Lung (tissue), 12 donors: ENCODE measurements around the gene FGR. TPM values are rescaled to one million over a fixed set of nuclear protein-coding genes. Genes with fewer than 3 reads are reported as not detected.
A peak's percentile ranks its signal among the peaks of the same experiment; 100 is the strongest.

Source experiments
- ATAC-seq: fragments of 200-7000 bp; cut with Tn5 transposase; one replicate; pipeline ENCODE4 v1.9.1; 2020; ENCODE audit warnings: moderate number of reproducible peaks; ENCODE audit not compliant: insufficient read depth, low FRiP score
- DNase-seq, 3 donors: peaks; one replicate each; pipeline ENCODE4 v3.0.0-alpha.2; 2013 to 2017
- H3K27ac ChIP-seq, 2 donors: one replicate each; pipeline ENCODE4 v1.5.1; 2013; ENCODE audit warnings: mild to moderate bottlenecking in 2 of 2, moderate library complexity in 2 of 2, control low read depth in 1 of 2, inconsistent platforms in 1 of 2, low read depth in 1 of 2, low read length in 1 of 2
- H3K27me3 ChIP-seq, 3 donors: one replicate each; pipeline ENCODE4 v1.5.1; 2013; ENCODE audit warnings: low read length in 2 of 3; ENCODE audit not compliant: control insufficient read depth in 3 of 3, insufficient read depth in 3 of 3
- H3K36me3 ChIP-seq, 4 donors: one replicate each; pipeline ENCODE4 v1.5.1; 2013; ENCODE audit warnings: low read length in 4 of 4, mild to moderate bottlenecking in 1 of 4, moderate library complexity in 1 of 4; ENCODE audit not compliant: control insufficient read depth in 4 of 4, insufficient read depth in 4 of 4
- H3K4me1 ChIP-seq, 5 donors: one replicate each; pipeline ENCODE4 v1.5.1; 2013; ENCODE audit warnings: low read length in 5 of 5, mild to moderate bottlenecking in 2 of 5, moderate library complexity in 1 of 5; ENCODE audit not compliant: control insufficient read depth in 5 of 5, insufficient read depth in 5 of 5
- H3K4me3 ChIP-seq: one replicate; pipeline ENCODE4 v1.5.1; 2013; ENCODE audit warnings: mild to moderate bottlenecking, control low read depth, moderate library complexity
- H3K9ac ChIP-seq, 2 donors: one replicate each; pipeline ENCODE4 v1.5.1; 2013; ENCODE audit warnings: low read length in 2 of 2, control low read depth in 1 of 2; ENCODE audit not compliant: insufficient read depth in 1 of 2
- H3K9me3 ChIP-seq, 4 donors: one replicate each; pipeline ENCODE4 v1.5.1; 2013; ENCODE audit warnings: low read length in 3 of 4, mild to moderate bottlenecking in 1 of 4, moderate library complexity in 1 of 4; ENCODE audit not compliant: control insufficient read depth in 4 of 4, insufficient read depth in 3 of 4
- WGBS, 2 donors: extraction: QIAGEN DNeasy Blood & Tissue Kit; methylation state at CpG; one replicate each; pipeline ENCODE4 v1.1.7; 2013; 5-methylcytosine and 5-hydroxymethylcytosine counted together
- polyA plus RNA-seq, 2 donors: library from polyadenylated mRNA; stranded (reverse); fragments of 200-250 nt; gene quantifications; one replicate each; pipeline ENCODE4 v1.2.1, GENCODE V29; 2013
- total RNA-seq, 2 donors: library from RNA; depleted of rRNA in 1 of 2; stranded (reverse); fragments of >200 nt in 1 of 2; gene quantifications; one replicate each; pipeline ENCODE4 v1.2.1, GENCODE V29; 2014 to 2021
- TF ChIP-seq, protein P1 (sequence below): IDR thresholded peaks from 2 replicates; pipeline ENCODE4 v1.5.1; 2012; ENCODE audit warnings: mild to moderate bottlenecking; ENCODE audit errors: control extremely low read depth, extremely low read depth
- donor health status: control.
- donor health status: control.
- donor health status: Bipolar disorder and iron deficiency.
- donor health status: healthy.
- donor health status: DM: yes; HTN: yes; CAD: no.

Gene FGR
- total and polyA plus RNA-seq, 4 donors = 26.6 to 403 (median 111) TPM

GRCh38 chr1:27617420-27617819 lies 17.6 kb downstream of the FGR start:
- ATAC-seq (no peak), DNase-seq (no peak)
- Histone ChIP-seq H3K4me3 (no peak overlapping the region), H3K27ac (no peak overlapping the region), H3K9ac (no peak overlapping the region), H3K27me3 (no peaks in the 10 kb centered on the region), H3K4me1 (peaks cover 0 to 12% (median 0%) of the 10 kb centered on the region in 5 donors), H3K36me3 (peaks cover 0 to 14% (median 0%) of the 10 kb centered on the region in 4 donors), H3K9me3 (peaks cover 0 to 2% (median 0%) of the 10 kb centered on the region in 4 donors)
- 88 to 98% methylated on average over 2 of the region's 2 CpGs for WGBS, 2 donors
- TF ChIP-seq, protein P1, sequence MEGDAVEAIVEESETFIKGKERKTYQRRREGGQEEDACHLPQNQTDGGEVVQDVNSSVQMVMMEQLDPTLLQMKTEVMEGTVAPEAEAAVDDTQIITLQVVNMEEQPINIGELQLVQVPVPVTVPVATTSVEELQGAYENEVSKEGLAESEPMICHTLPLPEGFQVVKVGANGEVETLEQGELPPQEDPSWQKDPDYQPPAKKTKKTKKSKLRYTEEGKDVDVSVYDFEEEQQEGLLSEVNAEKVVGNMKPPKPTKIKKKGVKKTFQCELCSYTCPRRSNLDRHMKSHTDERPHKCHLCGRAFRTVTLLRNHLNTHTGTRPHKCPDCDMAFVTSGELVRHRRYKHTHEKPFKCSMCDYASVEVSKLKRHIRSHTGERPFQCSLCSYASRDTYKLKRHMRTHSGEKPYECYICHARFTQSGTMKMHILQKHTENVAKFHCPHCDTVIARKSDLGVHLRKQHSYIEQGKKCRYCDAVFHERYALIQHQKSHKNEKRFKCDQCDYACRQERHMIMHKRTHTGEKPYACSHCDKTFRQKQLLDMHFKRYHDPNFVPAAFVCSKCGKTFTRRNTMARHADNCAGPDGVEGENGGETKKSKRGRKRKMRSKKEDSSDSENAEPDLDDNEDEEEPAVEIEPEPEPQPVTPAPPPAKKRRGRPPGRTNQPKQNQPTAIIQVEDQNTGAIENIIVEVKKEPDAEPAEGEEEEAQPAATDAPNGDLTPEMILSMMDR = no peak

- peaks cover 0 to 14% (median 0%) of the 10 kb centered on the region in 4 donors for H3K36me3 ChIP-seq
- no peak for ATAC-seq
- peaks cover 0 to 2% (median 0%) of the 10 kb centered on the region in 4 donors for H3K9me3 ChIP-seq
- H3K4me1 ChIP-seq = peaks cover 0 to 9% (median 0%) of the 10 kb centered on the region in 5 donors
- TF ChIP-seq, protein P1 = no peak
- WGBS, 2 donors = 97 to 98% methylated on average over 2 of the region's 2 CpGs
- no peaks in the 10 kb centered on the region for H3K27me3 ChIP-seq
- no peak for DNase-seq
- no peak overlapping the region for H3K27ac ChIP-seq
- no peak overlapping the region for H3K9ac ChIP-seq
- H3K4me3 ChIP-seq = no peak overlapping the region
Observed at GRCh38 chr1:27616441-27616840, 18.5 kb downstream of the FGR start.

DNA sequence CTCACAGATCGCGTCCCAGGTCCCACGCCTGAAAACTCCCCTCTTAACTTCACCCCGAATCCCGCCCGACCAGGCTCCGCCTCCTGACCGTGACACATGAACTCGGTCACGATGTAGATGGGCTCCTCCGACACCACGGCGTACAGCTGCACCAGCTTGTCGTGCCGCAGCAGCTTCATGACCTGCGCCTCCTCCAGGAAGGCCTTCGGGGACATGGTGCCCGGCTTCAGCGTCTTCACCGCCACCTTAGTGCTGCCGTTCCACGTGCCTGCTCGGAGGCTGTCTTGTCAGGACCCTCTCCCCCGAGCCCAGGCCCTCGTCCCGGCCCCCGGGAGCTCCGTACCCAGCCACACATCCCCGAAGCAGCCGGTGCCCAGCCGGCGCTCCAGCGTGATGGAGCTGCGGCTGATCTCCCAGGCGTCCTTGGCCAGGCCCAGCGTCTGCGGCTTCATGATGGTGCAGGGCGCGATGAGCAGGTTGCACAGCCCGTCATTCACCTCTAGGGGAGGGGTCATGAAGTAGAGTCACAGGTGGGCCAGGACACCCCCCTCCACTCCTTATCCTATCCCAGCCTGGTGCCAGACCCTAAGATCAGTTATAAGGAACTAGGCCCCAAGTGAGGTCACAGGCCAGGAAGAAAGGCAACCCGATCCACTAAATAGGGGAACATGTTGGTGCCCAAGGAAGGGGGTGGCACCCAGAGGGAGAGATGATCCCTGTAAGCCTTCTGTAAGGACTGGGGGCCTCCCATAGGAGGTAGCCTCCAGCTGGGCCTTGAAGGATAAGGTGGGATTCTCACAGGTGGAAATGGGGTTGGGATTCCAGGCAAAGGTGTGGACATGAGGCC lies 19.4 kb downstream of the FGR start:
- WGBS, 2 donors = 83 to 90% methylated on average over 41 of the region's 41 CpGs
- peaks cover 0 to 8% (median 0%) of the 10 kb centered on the region in 5 donors for H3K4me1 ChIP-seq
- DNase-seq = peak in 1 of 3 donors; percentile 25
- H3K9me3 ChIP-seq = peaks cover 0 to 2% (median 0%) of the 10 kb centered on the region in 4 donors
- TF ChIP-seq, protein P1 = no peak
- H3K9ac ChIP-seq = no peak overlapping the region
- peaks cover 0 to 14% (median 0%) of the 10 kb centered on the region in 4 donors for H3K36me3 ChIP-seq
- ATAC-seq = no peak
- no peak overlapping the region for H3K4me3 ChIP-seq
- no peaks in the 10 kb centered on the region for H3K27me3 ChIP-seq
- no peak overlapping the region for H3K27ac ChIP-seq
